NCI-H82 (cell line): ENCODE data around the gene SV2C.
"Not testable (repeated sequence)": the region's sequence is repeated elsewhere in the genome, so short reads cannot be mapped to it uniquely, and the experiment has no call there.

Experiments
- DNase-seq: peaks from one replicate; lab custom pipeline; 2025; lab: John Stamatoyannopoulos, UW

Gene SV2C

DNA sequence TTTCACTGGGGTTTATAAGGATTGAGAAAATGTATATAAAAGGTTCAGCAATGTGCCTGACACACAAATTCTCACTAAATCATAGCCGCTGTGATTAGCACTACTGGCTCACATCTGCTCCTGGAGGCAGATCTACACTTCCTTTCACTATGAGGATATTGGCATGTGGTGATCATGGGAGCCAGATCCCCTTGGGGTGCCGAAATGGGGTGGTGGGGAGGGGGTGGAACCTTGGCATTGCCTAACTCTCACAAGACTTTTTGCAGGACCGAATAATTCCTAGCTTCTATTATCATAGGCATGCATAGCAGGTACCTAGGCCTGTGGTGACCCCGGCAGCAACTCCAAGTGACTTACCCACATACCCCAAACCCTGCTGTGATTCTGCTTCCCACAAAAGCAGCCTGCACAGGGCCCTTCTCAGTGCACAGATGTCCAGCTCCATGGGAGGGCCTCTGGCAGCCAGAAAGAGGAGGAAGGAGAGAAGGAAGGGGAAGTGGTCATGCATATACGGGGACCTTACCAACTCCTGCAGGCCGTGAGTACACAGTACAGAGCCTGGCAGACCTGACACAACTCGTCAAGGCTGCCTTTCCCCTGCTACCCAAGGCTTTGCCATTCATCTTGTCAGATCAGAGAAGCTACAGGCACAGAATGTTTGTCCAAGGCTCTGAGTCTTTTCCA is 258.6 kb downstream of the SV2C start:
- no peak for DNase-seq

- DNase-seq, result no peak
Observed at GRCh38 chr5:76342474-76342873, 259.3 kb downstream of the SV2C start.

DNA sequence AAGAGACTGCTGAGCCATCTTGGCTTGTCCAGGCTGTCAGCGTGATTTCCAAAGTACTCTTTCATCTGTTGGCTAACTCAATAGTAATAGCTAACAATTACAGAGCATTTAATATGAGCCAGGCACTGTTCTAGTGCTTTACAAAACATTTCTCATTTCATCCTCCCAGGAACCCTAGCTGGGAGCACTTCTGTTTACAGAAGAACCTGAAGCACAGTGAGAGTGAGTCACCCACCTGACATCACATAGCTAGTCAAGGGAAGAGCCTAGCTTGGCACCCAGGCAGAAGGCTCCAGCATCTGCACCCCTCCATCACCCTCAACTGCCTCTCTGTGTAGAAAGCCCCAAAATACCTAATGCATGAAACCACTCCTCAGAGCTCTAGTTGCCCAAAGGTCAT is 262.4 kb downstream of the SV2C start:
- DNase-seq, result no peak

- no peak for DNase-seq
Observed at GRCh38 chr5:76351176-76351575, 268.0 kb downstream of the SV2C start.

- no peak for DNase-seq
Observed at GRCh38 chr5:76351577-76351976, 268.4 kb downstream of the SV2C start.

DNA sequence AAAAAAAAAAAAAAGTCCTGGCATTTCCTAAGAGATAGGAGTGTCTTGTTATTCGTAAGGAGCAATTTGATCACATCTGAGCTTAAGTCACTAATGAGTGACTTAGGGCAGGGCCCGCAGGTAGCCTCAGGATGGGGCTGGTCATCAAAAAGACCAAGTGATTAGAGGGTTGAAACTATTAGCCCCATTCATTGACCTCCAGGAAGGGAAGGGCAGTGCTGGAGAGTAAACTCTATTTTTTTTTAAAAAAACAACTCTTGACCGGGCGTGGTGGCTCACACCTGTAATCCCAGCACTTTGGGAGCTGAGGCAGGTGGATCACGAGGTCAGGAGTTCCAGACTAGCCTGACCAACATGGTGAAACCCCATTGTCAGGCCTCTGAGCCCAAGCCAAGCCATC is 273.7 kb downstream of the SV2C start:
- DNase-seq, result no peak

GRCh38 chr5:76363352-76364225 is 280.4 kb downstream of the SV2C start:
- peak; percentile 6 for DNase-seq

DNA sequence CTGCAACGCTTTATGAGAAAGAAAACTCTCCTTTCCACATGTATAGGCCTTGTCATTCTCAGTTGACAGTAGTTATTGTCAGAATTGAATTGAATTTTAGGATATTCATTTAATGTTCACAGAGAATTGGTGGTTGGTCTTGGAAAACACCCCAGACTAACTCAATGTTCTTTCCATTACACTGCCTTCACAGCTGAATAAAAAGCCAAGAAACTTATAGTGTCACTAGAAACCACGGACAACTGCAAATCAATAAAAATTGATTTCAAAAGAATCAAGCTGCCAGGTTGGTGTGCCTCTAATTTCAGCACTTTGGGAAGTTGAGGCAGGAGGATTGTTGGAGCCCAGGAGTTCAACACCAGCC is 281.0 kb downstream of the SV2C start:
- DNase-seq, result no peak

GRCh38 chr5:76365561-76365960 is 282.4 kb downstream of the SV2C start:
- no peak for DNase-seq

DNA sequence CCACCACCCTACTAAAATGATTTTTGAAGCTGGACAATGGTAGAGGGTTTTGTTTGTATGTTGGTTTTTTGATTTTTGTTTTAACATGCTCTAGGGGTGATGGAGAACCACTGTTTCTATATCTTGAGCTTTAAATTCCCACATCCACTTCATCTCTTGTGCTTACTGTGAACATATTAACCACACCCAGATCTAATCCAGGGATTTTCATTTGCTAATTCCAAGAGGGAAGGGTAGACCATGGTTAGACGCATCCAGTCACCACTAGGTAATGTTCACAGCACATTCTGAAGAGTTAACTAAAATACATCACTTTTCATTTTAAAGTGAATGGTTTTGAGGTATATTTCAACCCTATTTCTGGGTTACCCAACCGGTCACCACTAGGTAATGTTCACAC is 283.4 kb downstream of the SV2C start:
- peak; percentile 28 for DNase-seq

GRCh38 chr5:76367623-76368371 is 284.6 kb downstream of the SV2C start:
- peak; percentile 15 for DNase-seq

- DNase-seq, result no peak
Observed at GRCh38 chr5:76368941-76369340, 285.8 kb downstream of the SV2C start.

DNA sequence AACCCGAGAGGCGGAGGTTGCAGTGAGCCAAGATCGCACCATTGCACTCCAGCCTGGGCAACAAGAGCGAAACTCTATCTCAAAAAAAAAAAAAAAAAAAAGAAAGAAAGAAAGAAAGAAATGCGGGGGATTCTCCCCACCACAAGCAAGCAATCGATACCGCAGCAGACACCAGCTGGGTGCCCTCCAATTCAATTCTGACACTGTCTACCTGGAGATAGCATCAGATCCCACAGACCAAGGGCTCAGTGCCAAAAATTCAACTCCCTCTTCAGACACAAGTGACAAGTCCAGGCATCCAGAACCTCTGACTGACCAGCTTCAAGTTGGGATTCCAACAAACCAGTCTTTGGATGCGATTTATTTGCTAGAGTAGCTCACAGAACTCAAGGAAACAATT is 286.5 kb downstream of the SV2C start:
- not testable (repeated sequence) for DNase-seq

DNA sequence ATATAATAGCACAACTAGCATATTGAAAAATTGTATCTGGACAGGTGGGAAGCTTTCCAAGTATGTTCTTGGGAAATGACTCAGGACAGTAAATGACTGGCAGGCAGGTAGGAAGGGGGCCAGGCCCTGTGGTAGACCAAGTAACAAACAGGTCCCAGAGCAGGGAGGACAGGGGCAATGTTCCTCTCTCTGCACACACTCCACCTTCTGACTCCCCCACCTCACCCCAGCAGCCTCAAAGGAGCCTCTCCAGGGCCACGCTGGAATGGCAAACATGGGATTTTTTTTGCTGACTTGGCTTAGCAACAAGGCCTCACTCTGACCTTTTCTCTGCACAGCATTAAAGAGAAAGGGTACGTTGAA is 288.8 kb downstream of the SV2C start:
- DNase-seq, result no peak

DNA sequence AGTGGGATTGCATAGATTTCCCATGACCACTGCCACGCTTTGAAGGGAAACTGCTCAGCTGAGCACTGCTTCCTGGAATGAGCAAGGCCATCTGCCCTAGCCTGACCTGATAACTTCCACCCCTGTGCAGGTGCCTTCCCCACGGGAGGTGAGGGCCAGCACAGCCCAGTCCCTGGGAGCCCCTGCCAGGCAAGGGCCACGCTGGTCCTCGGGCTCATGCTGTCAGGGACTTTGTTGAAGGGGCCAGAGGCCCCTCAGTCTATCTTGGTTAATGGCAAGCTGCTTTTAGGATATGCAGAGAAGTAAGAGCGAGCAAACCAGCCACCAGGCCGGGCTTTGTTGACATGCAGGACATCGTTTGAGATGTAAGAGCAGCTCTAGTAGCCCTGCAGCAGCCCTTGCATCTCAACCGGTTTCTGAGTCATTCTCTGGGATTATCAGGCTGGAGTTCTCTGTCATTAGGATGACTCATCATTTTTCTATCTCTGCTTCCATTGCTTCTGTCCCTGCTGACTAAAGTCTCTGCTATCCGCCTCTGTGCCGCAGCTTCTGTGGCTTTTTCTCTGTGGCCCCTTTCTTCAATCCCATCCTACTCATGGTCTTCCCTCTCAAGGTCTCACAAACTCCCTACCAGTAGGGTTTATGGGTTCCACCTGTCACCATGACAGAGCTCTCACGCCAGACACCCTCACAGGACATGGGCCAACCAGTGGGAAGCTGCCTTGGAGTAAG is 289.3 kb downstream of the SV2C start:
- DNase-seq, result peak; percentile 24

DNA sequence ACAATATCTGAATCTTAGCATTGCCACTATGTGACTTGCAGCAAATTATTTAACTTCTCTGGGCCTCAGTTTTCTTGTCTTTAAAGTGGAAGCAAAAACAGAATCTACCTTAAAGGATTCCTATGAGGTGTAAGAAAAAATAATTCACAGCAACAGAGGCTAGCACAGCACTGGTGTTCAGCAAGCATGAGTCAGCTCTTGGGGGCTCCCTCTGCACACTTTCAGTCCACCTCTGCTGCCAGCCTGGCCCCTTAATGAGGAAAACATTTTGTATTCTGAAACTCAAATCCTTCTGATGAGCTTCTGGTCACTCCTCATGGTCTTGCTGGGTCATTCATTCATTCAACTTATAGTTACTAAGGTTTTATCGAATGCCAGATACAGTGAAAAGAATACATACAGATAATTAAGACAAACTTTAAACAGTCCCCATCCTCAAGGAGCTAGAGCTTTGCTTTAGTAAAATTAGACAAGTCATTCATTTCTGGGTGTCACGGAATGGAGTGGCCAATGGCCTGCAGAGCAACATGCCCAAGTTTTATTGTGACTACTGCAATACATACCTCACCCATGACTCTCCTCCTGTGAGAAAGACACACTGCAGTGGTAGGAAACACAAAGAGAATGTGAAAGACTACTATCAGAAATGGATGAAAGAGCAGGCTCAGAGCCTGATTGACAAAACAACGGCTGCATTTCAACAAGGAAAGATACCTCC is 293.1 kb downstream of the SV2C start:
- DNase-seq, result no peak

- DNase-seq, result no peak
Observed at GRCh38 chr5:76376866-76377230, 293.7 kb downstream of the SV2C start.

GRCh38 chr5:76378355-76378754 is 295.2 kb downstream of the SV2C start:
- DNase-seq, result no peak

- no peak for DNase-seq
Observed at GRCh38 chr5:76379316-76379715, 296.1 kb downstream of the SV2C start.

DNA sequence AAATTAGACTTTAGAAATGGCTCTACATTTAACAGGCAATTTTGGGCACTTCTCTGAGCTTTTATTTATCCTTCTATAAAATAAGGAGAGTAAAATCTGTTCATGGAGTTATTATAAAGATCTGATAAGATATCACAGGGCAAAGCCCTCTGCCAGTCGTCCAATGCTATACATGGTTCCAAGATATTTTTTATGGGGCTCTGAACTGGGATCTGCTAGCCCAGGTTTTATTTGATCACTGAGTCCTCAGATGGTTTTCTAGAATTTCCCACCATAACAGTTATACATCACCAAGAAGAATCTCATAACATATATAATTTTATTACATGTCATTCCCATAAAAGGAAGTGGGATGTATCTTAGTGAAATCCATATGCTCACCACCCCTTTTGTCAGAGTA is 296.7 kb downstream of the SV2C start:
- no peak for DNase-seq

DNA sequence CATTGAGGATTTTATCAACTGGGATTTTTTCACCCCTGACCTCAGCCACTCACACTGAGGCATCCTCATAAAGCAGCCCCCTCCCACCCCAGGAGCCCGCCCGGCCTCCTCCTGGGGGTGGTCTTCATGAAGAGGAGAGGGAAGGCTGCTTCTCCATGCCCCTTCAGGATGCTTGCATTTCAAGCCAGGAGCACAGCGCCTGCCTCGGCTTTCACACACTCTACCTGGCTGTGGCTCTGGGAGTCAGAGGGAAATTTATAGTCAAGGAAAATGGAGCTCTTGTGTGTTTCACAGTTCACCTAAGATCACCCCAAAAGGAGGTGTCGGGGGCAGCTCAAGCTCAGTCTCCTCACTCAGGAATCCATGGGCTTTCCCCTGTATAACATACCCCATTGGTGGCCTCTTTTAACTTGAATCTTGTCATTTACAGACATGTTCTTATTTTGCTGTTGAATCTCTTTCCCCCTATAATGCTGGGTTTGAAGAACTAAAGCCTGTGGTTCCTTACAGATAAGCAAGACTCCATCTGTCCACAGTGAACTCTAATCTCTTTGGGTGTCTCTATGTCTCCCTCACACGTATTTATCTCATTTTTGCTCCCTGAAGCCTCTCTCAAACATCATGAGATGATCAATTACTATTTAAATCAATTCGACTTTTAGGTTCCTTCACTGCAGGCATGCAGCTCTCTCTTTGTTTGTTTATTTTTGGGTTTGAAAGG is 297.3 kb downstream of the SV2C start:
- DNase-seq, result peak; percentile 64
